Measurements from ENCODE around the gene CLASRP. TPM values are rescaled to one million over a fixed set of nuclear protein-coding genes. Genes with fewer than 3 reads are reported as not detected.

The CLASRP gene
- total RNA-seq, 4 donors from 2014 or later: 23.3 to 86.7 (median 44.0) TPM

DNA sequence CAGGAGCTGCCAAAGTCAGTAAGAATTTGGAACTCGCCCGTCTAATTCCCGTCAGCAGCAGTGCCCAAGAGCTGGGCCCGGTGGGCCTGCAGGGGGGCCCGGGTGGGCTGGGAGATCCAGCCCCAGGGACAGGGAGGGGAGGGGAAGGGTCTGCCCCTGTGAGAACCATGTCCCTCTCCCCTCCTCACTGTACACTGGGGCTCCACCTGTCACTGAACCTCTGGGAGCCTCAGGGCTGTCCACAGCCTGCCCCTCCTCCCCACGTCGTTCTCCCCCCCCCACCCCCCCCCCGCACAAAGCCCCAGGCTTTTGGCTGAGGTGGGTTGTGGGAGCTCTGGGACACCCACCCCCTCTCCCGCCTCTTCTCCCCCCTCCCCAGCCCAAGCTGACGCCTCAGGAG, 29.2 kb downstream of the CLASRP start:
- TF ChIP-seq, protein P1, sequence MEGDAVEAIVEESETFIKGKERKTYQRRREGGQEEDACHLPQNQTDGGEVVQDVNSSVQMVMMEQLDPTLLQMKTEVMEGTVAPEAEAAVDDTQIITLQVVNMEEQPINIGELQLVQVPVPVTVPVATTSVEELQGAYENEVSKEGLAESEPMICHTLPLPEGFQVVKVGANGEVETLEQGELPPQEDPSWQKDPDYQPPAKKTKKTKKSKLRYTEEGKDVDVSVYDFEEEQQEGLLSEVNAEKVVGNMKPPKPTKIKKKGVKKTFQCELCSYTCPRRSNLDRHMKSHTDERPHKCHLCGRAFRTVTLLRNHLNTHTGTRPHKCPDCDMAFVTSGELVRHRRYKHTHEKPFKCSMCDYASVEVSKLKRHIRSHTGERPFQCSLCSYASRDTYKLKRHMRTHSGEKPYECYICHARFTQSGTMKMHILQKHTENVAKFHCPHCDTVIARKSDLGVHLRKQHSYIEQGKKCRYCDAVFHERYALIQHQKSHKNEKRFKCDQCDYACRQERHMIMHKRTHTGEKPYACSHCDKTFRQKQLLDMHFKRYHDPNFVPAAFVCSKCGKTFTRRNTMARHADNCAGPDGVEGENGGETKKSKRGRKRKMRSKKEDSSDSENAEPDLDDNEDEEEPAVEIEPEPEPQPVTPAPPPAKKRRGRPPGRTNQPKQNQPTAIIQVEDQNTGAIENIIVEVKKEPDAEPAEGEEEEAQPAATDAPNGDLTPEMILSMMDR (IDR thresholded peaks at IDR 0.05; ENCODE audit: low read depth): no peak

DNA sequence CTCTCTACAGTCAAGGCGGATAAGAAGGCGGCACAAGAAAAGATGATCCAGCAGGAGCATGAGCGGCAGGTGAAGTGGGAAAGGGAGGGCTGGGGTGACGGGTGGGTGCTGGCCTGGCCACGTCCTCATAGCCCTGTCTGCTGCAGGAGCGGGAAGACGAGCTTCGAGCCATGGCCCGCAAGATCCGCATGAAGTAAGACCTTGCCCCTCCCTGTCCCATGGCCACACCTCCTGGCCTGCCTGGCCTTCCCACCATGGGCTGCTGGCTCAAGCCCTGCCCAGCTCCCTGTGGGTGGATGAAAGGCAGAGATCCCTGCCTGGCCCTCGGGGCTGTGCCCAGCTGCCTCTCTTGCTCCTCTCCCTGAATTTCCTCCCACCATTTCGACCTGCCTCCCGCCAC, 30.2 kb downstream of the CLASRP start:
- TF ChIP-seq, protein P1 (IDR thresholded peaks at IDR 0.05; ENCODE audit: low read depth): no peak

GRCh38 chr19:45070214-45070613, 31.4 kb downstream of the CLASRP start:
- TF ChIP-seq, protein P1 (IDR thresholded peaks at IDR 0.05; ENCODE audit: low read depth): no peak

DNA sequence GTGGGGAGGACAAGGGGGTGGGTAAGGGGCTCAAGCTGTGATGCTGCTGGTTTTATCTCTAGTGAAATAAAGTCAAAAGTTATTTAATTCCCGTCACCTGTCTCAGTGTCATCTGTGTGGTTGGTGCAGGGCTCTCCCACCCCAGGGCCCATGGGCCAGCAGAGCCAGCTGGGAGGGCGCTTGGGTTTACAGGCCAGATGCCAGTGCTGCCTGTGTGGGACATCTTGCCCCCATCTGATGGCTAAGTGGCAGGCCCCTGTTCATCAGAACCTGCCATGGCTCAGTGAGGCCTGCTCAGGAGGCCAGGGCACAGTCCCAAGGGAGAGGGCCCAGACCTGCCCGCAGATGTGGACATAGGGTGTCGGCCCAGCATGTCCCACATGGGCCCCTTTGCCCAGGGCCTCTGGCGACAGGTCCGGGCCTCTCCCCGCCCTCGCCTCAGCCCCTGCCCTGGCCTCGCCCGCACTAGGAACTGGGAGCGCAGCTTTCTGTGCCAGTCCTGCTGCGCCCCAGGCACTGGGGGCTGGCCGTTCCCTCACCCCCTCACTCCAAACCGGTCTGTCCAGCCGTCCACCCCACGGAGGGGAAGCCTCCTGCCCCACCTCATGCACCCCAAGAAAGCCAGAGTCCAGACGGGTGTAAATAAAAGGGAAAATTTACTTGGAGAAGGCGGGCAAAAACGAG, 32.2 kb downstream of the CLASRP start:
- TF ChIP-seq, protein P1 (IDR thresholded peaks at IDR 0.05; ENCODE audit: low read depth): no peak

DNA sequence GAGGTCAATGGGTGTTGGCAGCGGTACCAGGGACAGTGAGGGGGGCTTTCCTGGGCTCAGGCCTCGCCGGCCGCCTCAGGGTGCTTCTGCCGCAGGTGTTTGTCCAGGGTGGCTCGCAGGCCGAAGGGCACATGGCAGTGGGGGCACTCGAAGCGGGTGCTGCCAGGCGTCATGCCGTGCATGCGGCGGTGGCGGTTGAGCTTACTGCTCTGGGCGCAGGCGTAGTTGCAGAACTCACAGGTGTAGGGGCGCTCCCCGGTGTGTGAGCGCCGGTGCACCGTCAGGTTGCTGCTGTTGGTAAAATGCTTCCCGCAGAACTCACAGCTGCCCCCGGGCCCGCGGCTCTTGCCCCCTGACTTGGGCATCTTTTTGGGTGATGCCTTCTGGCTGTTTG, 32.7 kb downstream of the CLASRP start:
- TF ChIP-seq, protein P1 (IDR thresholded peaks at IDR 0.05; ENCODE audit: low read depth): no peak

DNA sequence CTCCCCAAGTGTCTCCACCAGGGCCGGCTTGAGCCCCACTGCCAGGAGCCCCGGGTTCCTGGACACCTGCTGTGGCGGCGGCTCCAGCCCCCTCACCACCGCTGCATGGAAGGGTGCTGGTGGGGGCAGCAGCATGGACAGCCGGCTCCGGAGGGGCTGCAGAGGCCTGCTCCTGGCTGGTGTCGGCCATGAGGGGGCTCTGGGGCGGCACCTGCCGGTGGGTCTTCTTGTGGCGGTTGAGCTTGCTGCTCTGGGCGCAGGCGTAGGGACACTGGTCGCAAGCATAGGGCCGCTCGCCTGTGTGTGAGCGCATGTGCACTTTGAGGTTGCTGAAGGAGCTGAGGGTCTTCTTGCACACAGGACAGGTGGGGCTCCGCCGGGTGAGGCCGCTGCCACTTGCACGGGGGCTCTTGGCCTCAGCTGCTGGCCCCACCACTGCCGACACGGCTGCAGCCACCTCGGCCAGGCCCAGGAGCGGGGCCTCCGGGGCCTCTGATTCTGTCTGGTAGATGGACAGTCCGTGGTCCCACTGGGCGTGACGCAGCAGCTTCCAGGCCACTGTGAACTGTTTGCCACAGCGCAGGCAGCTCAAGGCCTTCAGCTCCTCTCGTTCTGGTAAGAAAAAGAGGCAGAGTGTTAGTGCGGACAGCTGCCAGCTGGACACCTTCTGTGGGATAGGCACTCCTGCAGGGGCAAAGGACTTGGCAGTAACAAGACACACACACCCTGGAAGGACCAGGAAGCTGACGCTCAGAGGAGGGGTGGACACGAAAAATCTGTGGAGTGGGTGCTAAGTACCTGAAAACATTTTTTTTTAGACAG, 33.3 kb downstream of the CLASRP start:
- TF ChIP-seq, protein P1 (IDR thresholded peaks at IDR 0.05; ENCODE audit: low read depth): no peak

DNA sequence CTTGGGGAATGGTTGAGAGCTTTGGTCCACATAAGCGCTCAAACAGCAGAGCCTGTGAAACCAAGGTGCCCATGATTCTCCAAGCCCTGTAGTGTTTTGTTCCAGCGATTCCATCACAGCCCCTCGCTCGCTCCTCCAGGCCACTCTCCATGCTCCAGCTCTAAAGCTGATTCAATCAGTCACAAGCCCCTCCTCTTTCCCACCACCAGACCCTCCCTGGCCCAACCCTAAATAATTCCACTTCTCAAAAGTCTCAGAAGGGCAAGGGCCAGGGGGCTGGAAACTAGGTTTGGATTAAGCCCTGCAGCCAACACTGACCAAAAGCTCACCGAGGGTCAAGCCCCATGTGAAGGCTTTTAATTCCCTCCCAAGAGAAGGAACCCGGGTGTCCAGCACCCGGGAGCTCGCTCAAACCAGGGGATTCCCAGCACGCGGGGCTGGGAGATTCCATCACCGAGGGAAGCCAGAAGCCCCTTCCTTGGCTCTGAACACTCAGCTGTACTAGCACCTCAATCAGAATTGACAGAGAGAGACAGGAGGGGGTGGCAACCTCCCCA, 36.0 kb downstream of the CLASRP start:
- TF ChIP-seq, protein P1 (IDR thresholded peaks at IDR 0.05; ENCODE audit: low read depth): no peak
